Measurements from ENCODE around the gene SLC51B. TPM values are rescaled to one million over a fixed set of nuclear protein-coding genes. Genes with fewer than 3 reads are reported as not detected.
A peak's percentile ranks its signal among the peaks of the same experiment; 100 is the strongest.

The SLC51B gene
- total and polyA plus RNA-seq, 11 donors, result 0.08 TPM; not detected in 10

DNA sequence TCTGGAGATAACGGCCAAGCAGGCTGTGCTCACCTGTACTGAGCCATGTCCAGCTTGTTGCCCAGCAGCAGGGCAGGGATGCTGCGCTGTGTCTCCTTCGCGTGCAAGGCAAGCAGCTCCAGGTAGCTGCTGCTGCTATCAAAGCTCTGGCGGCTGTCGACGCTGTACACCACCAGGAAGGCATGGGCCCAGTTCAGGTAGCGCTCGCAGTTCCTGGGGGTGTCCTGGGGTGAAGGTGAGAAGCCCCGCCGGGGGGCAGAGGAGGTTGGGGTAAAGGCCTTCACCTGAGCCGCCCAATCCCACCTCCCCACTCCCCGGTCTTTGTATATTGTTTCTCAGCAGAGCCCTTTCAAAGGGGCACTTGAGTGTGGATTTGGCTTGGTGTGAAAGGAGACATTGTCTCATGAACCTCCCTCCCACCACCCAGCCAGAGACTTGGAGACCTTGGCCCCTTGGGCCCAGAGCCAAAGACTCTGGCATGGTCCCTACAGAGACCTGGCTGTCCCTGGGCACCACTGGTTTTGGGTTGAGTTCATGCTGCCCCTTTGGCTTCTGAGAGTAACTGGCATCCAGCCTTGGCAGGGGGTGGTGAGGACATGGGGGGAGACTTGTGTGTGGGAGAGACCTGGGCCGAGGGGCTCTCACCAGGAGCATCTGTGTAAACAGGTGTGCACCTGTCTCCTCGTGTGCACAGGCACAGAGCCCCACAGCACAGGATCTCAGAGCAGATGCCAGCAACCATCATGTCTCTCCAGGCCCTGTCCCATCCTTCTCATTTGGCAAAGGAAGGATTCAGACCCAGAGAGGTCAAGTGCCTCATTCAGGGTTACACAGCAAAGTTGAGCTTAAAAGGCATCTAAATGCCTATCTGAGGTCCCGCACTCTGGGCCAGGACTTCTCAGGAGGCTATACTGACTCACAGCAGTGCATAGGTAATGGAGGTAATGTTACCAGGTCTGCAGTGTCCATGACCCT lies 13.5 kb downstream of the SLC51B start:
- ATAC-seq, result no peak
- Histone ChIP-seq H3K36me3 (peaks cover 0 to 35% (median 10%) of the 10 kb centered on the region in 9 donors), H3K9me3 (peaks cover 0 to 3% (median 0%) of the 10 kb centered on the region in 12 donors), H3K27ac (peak overlapping the region in 4 of 12 donors; percentile 26 to 68 (median 36)), H3K27me3 (no peaks in the 10 kb centered on the region), H3K4me1 (peaks cover 3 to 67% (median 29%) of the 10 kb centered on the region in 12 donors), H3K4me3 (no peak overlapping the region)
- 86 to 95% (median 89%) methylated on average over 11 to 16 of the region's 16 CpGs for WGBS, 4 donors
- TF ChIP-seq POLR2A (IDR thresholded peaks at IDR 0.05), result no peak
- TF ChIP-seq, protein P1, sequence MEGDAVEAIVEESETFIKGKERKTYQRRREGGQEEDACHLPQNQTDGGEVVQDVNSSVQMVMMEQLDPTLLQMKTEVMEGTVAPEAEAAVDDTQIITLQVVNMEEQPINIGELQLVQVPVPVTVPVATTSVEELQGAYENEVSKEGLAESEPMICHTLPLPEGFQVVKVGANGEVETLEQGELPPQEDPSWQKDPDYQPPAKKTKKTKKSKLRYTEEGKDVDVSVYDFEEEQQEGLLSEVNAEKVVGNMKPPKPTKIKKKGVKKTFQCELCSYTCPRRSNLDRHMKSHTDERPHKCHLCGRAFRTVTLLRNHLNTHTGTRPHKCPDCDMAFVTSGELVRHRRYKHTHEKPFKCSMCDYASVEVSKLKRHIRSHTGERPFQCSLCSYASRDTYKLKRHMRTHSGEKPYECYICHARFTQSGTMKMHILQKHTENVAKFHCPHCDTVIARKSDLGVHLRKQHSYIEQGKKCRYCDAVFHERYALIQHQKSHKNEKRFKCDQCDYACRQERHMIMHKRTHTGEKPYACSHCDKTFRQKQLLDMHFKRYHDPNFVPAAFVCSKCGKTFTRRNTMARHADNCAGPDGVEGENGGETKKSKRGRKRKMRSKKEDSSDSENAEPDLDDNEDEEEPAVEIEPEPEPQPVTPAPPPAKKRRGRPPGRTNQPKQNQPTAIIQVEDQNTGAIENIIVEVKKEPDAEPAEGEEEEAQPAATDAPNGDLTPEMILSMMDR (IDR thresholded peaks at IDR 0.05), result no peak
- intact Hi-C loops (cut with DNase I), result loop anchor here in 2 of 10 donors (10.0 kb wide), 2 partner anchors 216 to 236 kb away; partner anchors contain the start of gene RNU5A-1 (in 1 of the 2)
- DNase-seq, result peak in 1 of 5 donors; percentile 40

DNA sequence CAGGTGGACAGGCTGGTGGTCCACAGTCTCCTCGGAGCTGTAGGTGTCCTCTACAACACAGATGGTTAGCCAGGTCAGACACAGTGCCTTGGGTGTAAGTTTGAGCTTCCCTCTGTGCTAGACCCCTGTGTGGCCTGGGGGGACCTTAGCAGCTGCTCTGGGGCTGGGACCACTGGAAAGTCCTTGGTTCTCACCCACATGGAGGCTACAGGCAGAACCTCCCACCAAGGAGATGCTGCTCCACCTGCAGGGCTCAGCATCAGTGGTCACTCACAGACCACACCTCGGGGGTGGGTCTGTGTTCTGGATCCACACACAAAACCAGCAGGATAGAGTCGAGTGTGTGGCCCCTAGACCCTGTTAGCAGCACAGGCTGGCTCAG lies 14.2 kb downstream of the SLC51B start:
- peaks cover 3 to 69% (median 29%) of the 10 kb centered on the region in 12 donors for H3K4me1 ChIP-seq
- H3K36me3 ChIP-seq, result peaks cover 0 to 35% (median 13%) of the 10 kb centered on the region in 9 donors
- peaks cover 0 to 3% (median 0%) of the 10 kb centered on the region in 12 donors for H3K9me3 ChIP-seq
- no peak for ATAC-seq
- intact Hi-C loops (cut with DNase I), result loop anchor here in 2 of 10 donors (10.0 kb wide), 2 partner anchors 215 to 235 kb away; partner anchors contain the start of gene RNU5A-1 (in 1 of the 2)
- 69 to 89% (median 86%) methylated on average over 2 to 3 of the region's 3 CpGs for WGBS, 4 donors
- TF ChIP-seq POLR2A (IDR thresholded peaks at IDR 0.05), result no peak
- TF ChIP-seq, protein P1 (IDR thresholded peaks at IDR 0.05), result no peak
- peak overlapping the region in 9 of 12 donors; percentile 24 to 68 (median 32) for H3K27ac ChIP-seq
- no peaks in the 10 kb centered on the region for H3K27me3 ChIP-seq
- peak in 1 of 5 donors; percentile 22 for DNase-seq
- no peak overlapping the region for H3K4me3 ChIP-seq

- H3K27me3 ChIP-seq, result no peaks in the 10 kb centered on the region
- peak in 2 of 4 donors; percentile 31 to 38 for ATAC-seq
- DNase-seq, result no peak
- H3K4me3 ChIP-seq, result no peak overlapping the region
- H3K36me3 ChIP-seq, result peaks cover 0 to 29% (median 13%) of the 10 kb centered on the region in 9 donors
- intact Hi-C loops (cut with DNase I), result loop anchor here in 2 of 10 donors (10.0 kb wide), 2 partner anchors 215 to 235 kb away; partner anchors contain the start of gene RNU5A-1 (in 1 of the 2)
- 67 to 77% (median 73%) methylated on average over 4 of the region's 4 CpGs for WGBS, 4 donors
- H3K27ac ChIP-seq, result peak overlapping the region in 10 of 12 donors; percentile 0 to 69 (median 36)
- peaks cover 3 to 63% (median 23%) of the 10 kb centered on the region in 12 donors for H3K4me1 ChIP-seq
- peaks cover 0 to 3% (median 0%) of the 10 kb centered on the region in 12 donors for H3K9me3 ChIP-seq
- TF ChIP-seq, protein P1 (IDR thresholded peaks at IDR 0.05), result no peak
- TF ChIP-seq POLR2A (IDR thresholded peaks at IDR 0.05), result no peak
These were observed 14.9 kb downstream of the SLC51B start for GRCh38 chr15:65059931-65060596.
